Measurements from ENCODE around the gene NIM1K.
"Not testable (repeated sequence)": the region's sequence is repeated elsewhere in the genome, so short reads cannot be mapped to it uniquely, and the experiment has no call there.

The NIM1K gene

DNA sequence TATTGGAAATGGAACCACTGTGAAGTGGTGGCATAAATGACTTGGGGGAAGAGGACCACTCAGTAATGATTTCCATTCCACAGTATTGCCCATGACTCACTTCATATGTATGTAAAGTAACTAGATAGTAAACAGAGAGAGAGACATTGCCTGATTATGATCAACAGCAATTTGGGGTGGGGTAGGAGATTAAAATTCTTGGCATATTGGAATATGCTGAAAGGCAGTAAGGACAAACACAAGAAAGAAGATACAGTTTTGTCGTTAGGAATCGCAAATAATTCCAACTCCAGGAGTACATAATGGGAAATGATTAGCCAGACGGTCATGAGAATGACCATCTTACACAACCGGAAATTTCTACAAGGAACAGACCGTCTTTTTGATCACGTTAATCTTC lies 122.7 kb downstream of the NIM1K start:
- no peak overlapping the region for H3K4me3 ChIP-seq (ENCODE audit: low read length)
- TF ChIP-seq ZNF274 (IDR thresholded peaks at IDR 0.05; ENCODE audit: low read depth, low read length): no peak

DNA sequence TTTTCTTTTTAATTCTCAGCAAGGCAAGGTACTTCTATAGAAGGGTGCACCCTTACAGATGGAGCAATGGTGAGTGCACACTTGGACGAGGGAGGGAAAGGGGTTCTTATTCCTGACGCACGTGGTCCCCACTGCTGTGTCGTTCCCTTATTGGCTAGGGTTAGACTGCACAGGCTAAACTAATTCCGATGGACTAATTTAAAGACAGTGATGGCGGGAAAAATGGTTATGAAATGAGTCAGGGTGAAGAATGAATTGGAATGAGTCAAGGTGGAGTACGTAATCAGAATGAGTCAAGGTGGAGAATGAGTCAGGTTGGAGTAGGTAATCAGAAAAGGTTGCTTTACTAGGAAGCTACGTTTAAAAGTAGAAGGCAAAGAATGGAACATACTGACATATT lies 123.2 kb downstream of the NIM1K start:
- H3K4me3 ChIP-seq (ENCODE audit: low read length): no peak overlapping the region
- no peak for TF ChIP-seq ZNF274 (IDR thresholded peaks at IDR 0.05; ENCODE audit: low read depth, low read length)

DNA sequence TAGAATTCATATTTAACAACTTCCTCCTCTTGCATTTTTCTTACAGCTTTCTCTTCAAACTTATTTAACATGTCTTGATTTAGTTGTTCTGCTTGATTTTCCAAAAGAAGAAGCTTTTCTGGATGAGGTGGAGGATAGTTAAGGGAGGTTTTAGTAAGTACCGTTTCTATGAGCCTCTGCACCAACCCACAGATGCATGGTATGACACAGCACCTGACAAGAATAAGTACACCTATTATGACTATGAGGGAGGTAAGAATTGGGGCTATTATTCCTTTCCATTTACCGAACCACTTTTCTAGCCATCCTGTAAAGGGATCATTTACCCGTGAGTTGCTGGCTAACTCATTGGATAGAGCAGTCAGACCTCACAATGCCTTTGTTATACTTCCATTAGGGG lies 123.7 kb downstream of the NIM1K start:
- H3K4me3 ChIP-seq (ENCODE audit: low read length): no peak overlapping the region
- no peak for TF ChIP-seq ZNF274 (IDR thresholded peaks at IDR 0.05; ENCODE audit: low read depth, low read length)

DNA sequence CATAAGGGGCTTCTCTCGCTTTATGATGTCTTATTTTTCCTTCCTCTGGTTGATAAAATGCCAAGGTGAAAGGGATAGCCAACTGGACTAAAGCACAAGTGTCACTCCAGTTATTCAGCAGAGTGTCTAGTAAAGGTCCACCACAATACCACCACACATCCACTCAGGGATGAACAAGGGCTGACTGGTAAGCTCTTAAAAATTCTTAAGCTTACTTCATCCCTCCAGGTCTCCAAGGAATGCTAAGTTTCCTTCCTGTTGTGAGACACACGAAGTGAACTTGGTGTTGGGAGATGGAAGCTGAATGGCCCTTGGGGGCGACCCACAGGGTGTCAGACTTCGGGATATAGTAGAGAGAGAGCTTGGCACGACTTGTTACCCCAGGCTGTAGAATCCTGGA lies 124.4 kb downstream of the NIM1K start:
- H3K4me3 ChIP-seq (ENCODE audit: low read length): no peak overlapping the region
- TF ChIP-seq ZNF274 (IDR thresholded peaks at IDR 0.05; ENCODE audit: low read depth, low read length): no peak

DNA sequence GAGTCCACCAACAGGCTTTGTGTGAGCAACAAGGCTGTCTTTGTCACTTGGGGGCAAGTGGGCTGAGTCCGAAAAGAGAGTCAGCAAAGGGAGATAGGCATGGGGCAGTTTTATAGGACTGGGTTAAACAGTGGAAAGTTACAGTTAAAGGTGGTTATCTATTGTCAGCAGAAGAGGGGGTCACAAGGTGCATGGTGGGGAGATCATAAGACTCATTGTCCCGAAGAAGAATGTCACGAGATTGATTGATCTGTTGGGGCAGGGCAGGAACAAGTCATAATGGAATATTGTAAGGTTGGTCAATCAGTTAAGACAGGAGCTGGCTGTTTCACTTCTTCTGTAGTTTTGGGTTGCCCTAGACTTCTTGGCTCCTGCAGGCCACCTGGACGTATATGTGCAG lies 128.8 kb downstream of the NIM1K start:
- H3K4me3 ChIP-seq (ENCODE audit: low read length): no peak overlapping the region
- no peak for TF ChIP-seq ZNF274 (IDR thresholded peaks at IDR 0.05; ENCODE audit: low read depth, low read length)

DNA sequence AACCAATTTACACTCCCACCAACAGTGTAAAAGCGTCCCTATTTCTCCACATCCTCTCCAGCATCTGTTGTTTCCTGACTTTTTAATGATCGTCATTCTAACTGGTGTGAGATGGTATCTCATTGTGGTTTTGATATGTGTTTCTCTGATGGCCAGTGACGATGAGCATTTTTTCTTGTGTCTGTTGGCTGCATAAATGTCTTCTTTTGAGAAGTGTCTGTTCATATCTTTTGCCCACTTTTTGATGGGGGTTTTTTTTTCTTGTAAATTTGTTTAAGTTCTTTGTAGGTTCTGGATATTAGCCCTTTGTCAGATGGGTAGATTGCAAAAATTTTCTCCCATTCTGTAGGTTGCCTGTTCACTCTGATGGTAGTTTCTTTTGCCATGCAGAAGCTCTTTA lies 131.5 kb downstream of the NIM1K start:
- not testable (repeated sequence) for H3K4me3 ChIP-seq (ENCODE audit: low read length)

DNA sequence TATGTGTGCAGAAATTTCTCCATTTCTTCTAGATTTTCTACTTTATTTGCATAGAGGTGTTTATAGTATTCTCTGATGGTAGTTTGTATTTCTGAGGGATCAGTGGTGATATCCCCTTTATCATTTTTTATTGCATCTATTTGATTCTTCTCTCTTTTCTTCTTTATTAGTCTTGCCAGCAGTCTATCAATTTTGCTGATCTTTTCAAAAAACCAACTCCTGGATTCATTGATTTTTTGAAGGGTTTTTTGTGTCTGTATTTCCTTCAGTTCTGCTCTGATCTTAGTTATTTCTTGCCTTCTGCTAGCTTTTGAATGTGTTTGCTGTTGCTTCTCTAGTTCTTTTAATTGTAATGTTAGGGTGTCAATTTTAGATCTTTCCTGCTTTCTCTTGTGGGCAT lies 133.6 kb downstream of the NIM1K start:
- H3K4me3 ChIP-seq (ENCODE audit: low read length): not testable (repeated sequence)
